GM21529 (cell line): ENCODE measurements around the gene FRK.
A peak's percentile ranks its signal among the peaks of the same experiment; 100 is the strongest.
"Not testable (repeated sequence)": the region's sequence is repeated elsewhere in the genome, so short reads cannot be mapped to it uniquely, and the experiment has no call there.

Experiments
- ATAC-seq: cut with Tn5 transposase; IDR thresholded peaks from one replicate; pipeline ENCODE4 v1.9.1; 2021; ENCODE audit not compliant: unreplicated experiment

Gene FRK

GRCh38 chr6:115954740-115955139 is 106.0 kb downstream of the FRK start:
- ATAC-seq = no peak

GRCh38 chr6:115948751-115949150 is 111.9 kb downstream of the FRK start:
- ATAC-seq = no peak

- no peak for ATAC-seq
Measured at GRCh38 chr6:115947966-115948541, 112.6 kb downstream of the FRK start.

GRCh38 chr6:115945812-115946211 is 114.9 kb downstream of the FRK start:
- no peak for ATAC-seq

- no peak for ATAC-seq
Measured at GRCh38 chr6:115945306-115945705, 115.4 kb downstream of the FRK start.

- not testable (repeated sequence) for ATAC-seq
Measured at GRCh38 chr6:115944829-115945228, 115.9 kb downstream of the FRK start.

GRCh38 chr6:115937502-115937901 is 123.2 kb downstream of the FRK start:
- not testable (repeated sequence) for ATAC-seq

GRCh38 chr6:115935361-115935760 is 125.3 kb downstream of the FRK start:
- ATAC-seq = no peak

GRCh38 chr6:115934829-115935228 is 125.9 kb downstream of the FRK start:
- ATAC-seq = no peak

- no peak for ATAC-seq
Measured at GRCh38 chr6:115934145-115934544, 126.5 kb downstream of the FRK start.

- ATAC-seq = no peak
Measured at GRCh38 chr6:115932481-115932880, 128.2 kb downstream of the FRK start.

GRCh38 chr6:115928000-115928399 is 132.7 kb downstream of the FRK start:
- ATAC-seq = not testable (repeated sequence)

- no peak for ATAC-seq
Measured at GRCh38 chr6:115922971-115923370, 137.7 kb downstream of the FRK start.

GRCh38 chr6:115914098-115914497 is 146.6 kb downstream of the FRK start:
- ATAC-seq = no peak

- no peak for ATAC-seq
Measured at GRCh38 chr6:115909923-115910546, 150.7 kb downstream of the FRK start.

GRCh38 chr6:115908906-115909559 is 151.7 kb downstream of the FRK start:
- ATAC-seq = no peak

- no peak for ATAC-seq
Measured at GRCh38 chr6:115905471-115905870, 155.2 kb downstream of the FRK start.

- no peak for ATAC-seq
Measured at GRCh38 chr6:115902436-115902835, 158.3 kb downstream of the FRK start.

GRCh38 chr6:115901896-115902295 is 158.8 kb downstream of the FRK start:
- no peak for ATAC-seq

GRCh38 chr6:115899730-115900282 is 160.9 kb downstream of the FRK start:
- ATAC-seq = peak; percentile 48

- no peak for ATAC-seq
Measured at GRCh38 chr6:115898246-115898645, 162.4 kb downstream of the FRK start.

- ATAC-seq = peak; percentile 46
Measured at GRCh38 chr6:115896538-115897129, 164.1 kb downstream of the FRK start.
